Gastrocnemius medialis (tissue), 4 donors: Measurements from ENCODE around the gene ENOX1. TPM values are rescaled to one million over a fixed set of nuclear protein-coding genes. Genes with fewer than 3 reads are reported as not detected.

Source experiments
- ATAC-seq, 2 donors: fragments of 150-250 bp; one replicate each; pipeline ENCODE4 v1.9.1; 2016
- DNase-seq, 2 donors: peaks; one replicate each; pipeline ENCODE4 v3.0.0-alpha.2; 2019
- H3K27ac ChIP-seq, 4 donors: fragments of 200-600 bp; sonication (generic); 1 replicate in 1 of 4; 2 replicates in 3 of 4; pipeline ENCODE4 v1.5.1; 2016 to 2018; ENCODE audit warnings: mild to moderate bottlenecking in 2 of 4, moderate library complexity in 1 of 4
- H3K27me3 ChIP-seq, 3 donors: fragments of 200-600 bp; sonication (generic) in 2 of 3; 1 replicate in 1 of 3; 2 replicates in 2 of 3; pipeline versions ENCODE4 v1.5.1 to v1.6.0; 2016 to 2019; ENCODE audit warnings: mild to moderate bottlenecking in 1 of 3, moderate library complexity in 1 of 3
- H3K36me3 ChIP-seq, 2 donors: fragments of 200-600 bp; sonication (generic) in 1 of 2; one replicate each; pipeline ENCODE4 v1.5.1; 2017 to 2018
- H3K4me1 ChIP-seq, 2 donors: fragments of 200-600 bp; sonication (generic) in 1 of 2; one replicate each; pipeline ENCODE4 v1.5.1; 2016 to 2017; ENCODE audit warnings: mild to moderate bottlenecking in 2 of 2
- H3K4me3 ChIP-seq, 4 donors: fragments of 200-600 bp; sonication (generic) in 3 of 4; 1 replicate in 1 of 4; 2 replicates in 3 of 4; pipeline ENCODE4 v1.5.1; 2016 to 2019; ENCODE audit warnings: mild to moderate bottlenecking in 2 of 4
- H3K9me3 ChIP-seq, 3 donors: fragments of 200-600 bp; sonication (generic) in 2 of 3; 1 replicate in 1 of 3; 2 replicates in 2 of 3; pipeline ENCODE4 v1.5.1; 2016 to 2019
- POLR2A ChIP-seq, 2 donors: fragments of 450-650 bp; IDR thresholded peaks; one replicate each; pipeline ENCODE4 v1.6.1; 2017; ENCODE audit warnings: antibody characterized with exemption in 2 of 2, mild to moderate bottlenecking in 2 of 2, moderate library complexity in 2 of 2
- in situ Hi-C, 4 donors: fragments of 200-750 bp; cut with MboI; loops; one replicate each; pipeline versions ENCODE4 v1.15.0 to v1.8.0; 2017; ENCODE audit warnings: low sequenced_read_pairs in 4 of 4
- intact Hi-C: fragments of 100-400 bp; cut with DNase I; formaldehyde crosslinking; loops from one replicate; pipeline ENCODE4 v1.15.1; 2023; ENCODE audit warnings: low total_unique reads
- total RNA-seq, 4 donors: library from RNA; depleted of rRNA; stranded (reverse); fragments of >200 nt; gene quantifications; one replicate each; pipeline versions ENCODE4 v1.1.0 to v1.2.3, GENCODE V29; 2016
- TF ChIP-seq, protein P1 (sequence below), 5 experiments: fragments of 450-650 bp in 3 of 5; fragments of 200-600 bp in 2 of 5; sonication (generic) in 2 of 5; IDR thresholded peaks in 4 of 5; conservative IDR thresholded peaks in 1 of 5; 1 replicate in 4 of 5; 2 replicates in 1 of 5; pipeline ENCODE4 v1.5.1; 2016 to 2019; ENCODE audit warnings: antibody characterized with exemption in 5 of 5, mild to moderate bottlenecking in 3 of 5, moderate library complexity in 3 of 5

The ENOX1 gene
- total RNA-seq, 4 donors from 2014 or later: 0.46 to 3.5 (median 1.8) TPM

DNA sequence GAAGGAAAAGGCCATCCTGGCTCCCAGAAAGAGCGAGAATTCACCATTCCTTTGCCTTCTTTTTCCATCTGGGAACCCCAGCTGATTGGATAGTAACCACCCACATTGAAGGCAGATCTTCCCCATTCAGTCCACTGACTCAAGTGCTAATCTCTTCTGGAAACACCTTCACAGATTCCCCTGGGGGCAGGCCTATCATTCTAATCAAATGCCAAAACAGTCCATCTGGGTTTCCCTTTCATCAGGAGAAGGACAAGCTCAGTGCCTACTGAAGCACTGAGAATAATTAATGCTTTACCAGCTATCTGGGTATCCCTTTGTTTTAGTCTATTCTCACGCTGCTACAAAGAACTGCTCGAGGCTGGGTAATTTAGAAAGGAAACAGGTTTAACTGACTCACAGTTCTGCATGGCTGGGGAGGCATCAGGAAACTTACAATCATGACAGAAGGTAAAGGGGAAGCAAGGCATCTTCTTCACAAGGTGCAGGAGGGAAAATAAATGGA lies 293.2 kb downstream of the ENOX1 start:
- Histone ChIP-seq H3K4me3 (no peak overlapping the region), H3K36me3 (no peaks in the 10 kb centered on the region), H3K4me1 (no peaks in the 10 kb centered on the region), H3K27me3 (no peaks in the 10 kb centered on the region), H3K27ac (no peak overlapping the region), H3K9me3 (no peaks in the 10 kb centered on the region)
- ATAC-seq: no peak
- in situ Hi-C loops: no loop called here
- DNase-seq: no peak
- intact Hi-C loops: no loop called here
- no peak for TF ChIP-seq POLR2A (IDR thresholded peaks at IDR 0.05)
- TF ChIP-seq, protein P1, sequence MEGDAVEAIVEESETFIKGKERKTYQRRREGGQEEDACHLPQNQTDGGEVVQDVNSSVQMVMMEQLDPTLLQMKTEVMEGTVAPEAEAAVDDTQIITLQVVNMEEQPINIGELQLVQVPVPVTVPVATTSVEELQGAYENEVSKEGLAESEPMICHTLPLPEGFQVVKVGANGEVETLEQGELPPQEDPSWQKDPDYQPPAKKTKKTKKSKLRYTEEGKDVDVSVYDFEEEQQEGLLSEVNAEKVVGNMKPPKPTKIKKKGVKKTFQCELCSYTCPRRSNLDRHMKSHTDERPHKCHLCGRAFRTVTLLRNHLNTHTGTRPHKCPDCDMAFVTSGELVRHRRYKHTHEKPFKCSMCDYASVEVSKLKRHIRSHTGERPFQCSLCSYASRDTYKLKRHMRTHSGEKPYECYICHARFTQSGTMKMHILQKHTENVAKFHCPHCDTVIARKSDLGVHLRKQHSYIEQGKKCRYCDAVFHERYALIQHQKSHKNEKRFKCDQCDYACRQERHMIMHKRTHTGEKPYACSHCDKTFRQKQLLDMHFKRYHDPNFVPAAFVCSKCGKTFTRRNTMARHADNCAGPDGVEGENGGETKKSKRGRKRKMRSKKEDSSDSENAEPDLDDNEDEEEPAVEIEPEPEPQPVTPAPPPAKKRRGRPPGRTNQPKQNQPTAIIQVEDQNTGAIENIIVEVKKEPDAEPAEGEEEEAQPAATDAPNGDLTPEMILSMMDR (IDR thresholded peaks at IDR 0.05 in 4 of 5, conservative IDR thresholded peaks at IDR 0.05 in 1 of 5): no peak

DNA sequence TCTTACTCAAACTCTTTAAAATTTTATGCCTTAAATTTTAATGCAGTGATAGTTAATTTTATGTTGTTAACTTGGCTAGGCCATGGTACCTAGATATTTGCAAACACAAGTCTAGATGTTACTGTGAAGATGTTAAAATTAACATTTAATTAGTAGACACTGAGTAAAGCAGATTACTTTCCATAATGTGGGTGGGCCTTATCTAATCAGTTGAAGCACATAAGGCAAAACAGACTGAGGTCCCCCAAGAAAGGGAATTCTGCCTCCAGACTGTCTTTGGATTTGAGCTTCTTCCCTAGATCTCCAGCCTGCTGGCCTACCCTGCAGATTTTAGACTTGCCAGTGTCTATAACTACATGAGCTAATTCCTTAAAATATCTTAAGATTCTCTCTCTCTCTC lies 294.0 kb downstream of the ENOX1 start:
- DNase-seq (no peak), ATAC-seq (no peak)
- TF ChIP-seq, protein P1 (IDR thresholded peaks at IDR 0.05 in 4 of 5, conservative IDR thresholded peaks at IDR 0.05 in 1 of 5): no peak
- TF ChIP-seq POLR2A (IDR thresholded peaks at IDR 0.05): no peak
- H3K9me3 ChIP-seq: no peaks in the 10 kb centered on the region
- no peaks in the 10 kb centered on the region for H3K27me3 ChIP-seq
- peaks cover 0 to 2% of the 10 kb centered on the region in 2 donors for H3K4me1 ChIP-seq
- H3K4me3 ChIP-seq: no peak overlapping the region
- intact Hi-C loops: no loop called here
- in situ Hi-C loops: no loop called here
- H3K27ac ChIP-seq: no peak overlapping the region
- no peaks in the 10 kb centered on the region for H3K36me3 ChIP-seq

DNA sequence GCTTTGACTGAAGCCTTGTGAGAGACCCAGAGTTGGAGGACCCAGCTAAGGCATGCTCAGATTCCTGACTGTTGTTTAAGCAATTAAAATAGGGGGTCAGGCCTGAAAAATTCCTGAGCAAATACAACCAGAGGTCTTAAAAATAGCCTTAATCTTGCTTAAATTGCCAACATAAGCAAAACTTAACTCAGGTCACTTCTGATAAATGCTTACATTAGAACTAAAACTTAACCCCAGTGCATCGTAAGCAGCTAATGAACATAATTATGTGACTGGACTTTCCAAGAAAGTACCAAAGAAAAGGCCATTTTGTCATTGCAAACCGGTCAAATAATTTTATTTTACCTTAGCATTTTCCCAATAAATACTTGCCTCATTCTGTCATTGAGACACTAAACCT lies 294.5 kb downstream of the ENOX1 start:
- TF ChIP-seq, protein P1 (IDR thresholded peaks at IDR 0.05 in 4 of 5, conservative IDR thresholded peaks at IDR 0.05 in 1 of 5): no peak
- no peak for TF ChIP-seq POLR2A (IDR thresholded peaks at IDR 0.05)
- in situ Hi-C loops: no loop called here
- H3K4me1 ChIP-seq: peaks cover 0 to 6% of the 10 kb centered on the region in 2 donors
- no peak for DNase-seq
- H3K27me3 ChIP-seq: no peaks in the 10 kb centered on the region
- intact Hi-C loops: no loop called here
- H3K9me3 ChIP-seq: no peaks in the 10 kb centered on the region
- ATAC-seq: no peak
- no peak overlapping the region for H3K4me3 ChIP-seq
- no peak overlapping the region for H3K27ac ChIP-seq
- H3K36me3 ChIP-seq: no peaks in the 10 kb centered on the region

DNA sequence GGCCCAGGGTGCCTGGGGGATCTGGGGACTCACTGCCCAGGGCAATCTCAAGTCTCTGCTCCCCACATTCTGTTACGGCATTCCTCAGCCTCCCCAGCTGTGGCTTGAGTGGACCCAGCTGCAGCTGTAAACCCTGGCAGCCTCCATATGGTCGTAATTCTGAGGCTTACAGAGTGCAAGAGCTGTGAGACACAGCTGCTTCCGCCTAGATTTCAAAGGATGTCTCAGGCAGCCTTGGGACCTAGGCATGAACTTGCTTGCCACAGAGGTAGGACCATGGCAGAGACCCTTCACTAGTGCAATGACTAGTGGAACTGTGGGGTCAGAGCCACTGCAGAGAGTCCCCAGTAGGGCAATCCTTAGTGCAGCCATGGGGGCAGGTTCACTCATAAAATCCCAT lies 297.5 kb downstream of the ENOX1 start:
- in situ Hi-C loops (no loop called here), intact Hi-C loops (no loop called here)
- no peak overlapping the region for H3K27ac ChIP-seq
- no peak for ATAC-seq
- no peaks in the 10 kb centered on the region for H3K27me3 ChIP-seq
- no peak for DNase-seq
- TF ChIP-seq POLR2A (IDR thresholded peaks at IDR 0.05): no peak
- TF ChIP-seq, protein P1 (IDR thresholded peaks at IDR 0.05 in 4 of 5, conservative IDR thresholded peaks at IDR 0.05 in 1 of 5): no peak
- no peaks in the 10 kb centered on the region for H3K9me3 ChIP-seq
- H3K36me3 ChIP-seq: no peaks in the 10 kb centered on the region
- H3K4me3 ChIP-seq: no peak overlapping the region
- H3K4me1 ChIP-seq: peaks cover 0 to 14% of the 10 kb centered on the region in 2 donors

DNA sequence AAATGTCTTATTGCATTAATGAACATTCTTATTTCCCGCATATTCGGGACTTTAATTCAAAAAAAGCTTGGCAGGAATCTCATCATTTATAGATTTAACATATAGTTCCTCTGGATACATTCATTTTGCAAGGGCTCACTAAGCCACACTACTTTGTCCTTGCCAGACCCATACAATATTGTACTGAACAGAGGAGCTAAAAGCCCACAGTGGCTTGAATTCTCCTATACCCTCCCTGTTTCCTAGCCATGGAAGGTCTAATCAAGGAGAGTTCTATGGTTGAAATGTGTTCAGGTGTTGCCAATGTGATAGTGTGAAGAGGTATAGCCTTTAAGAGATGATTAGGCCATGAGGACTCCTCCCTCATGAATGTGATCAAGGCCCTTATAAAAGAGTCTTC lies 298.9 kb downstream of the ENOX1 start:
- no peak overlapping the region for H3K4me3 ChIP-seq
- no peak overlapping the region for H3K27ac ChIP-seq
- H3K27me3 ChIP-seq: no peaks in the 10 kb centered on the region
- TF ChIP-seq POLR2A (IDR thresholded peaks at IDR 0.05): no peak
- TF ChIP-seq, protein P1 (IDR thresholded peaks at IDR 0.05 in 4 of 5, conservative IDR thresholded peaks at IDR 0.05 in 1 of 5): no peak
- no peaks in the 10 kb centered on the region for H3K9me3 ChIP-seq
- H3K4me1 ChIP-seq: peaks cover 0 to 14% of the 10 kb centered on the region in 2 donors
- H3K36me3 ChIP-seq: no peaks in the 10 kb centered on the region
- intact Hi-C loops: no loop called here
- in situ Hi-C loops: no loop called here
- no peak for DNase-seq
- no peak for ATAC-seq
